Adipocyte (in vitro differentiated cells): Measurements from ENCODE around the gene UCKL1.
A peak's percentile ranks its signal among the peaks of the same experiment; 100 is the strongest.
"Not testable (repeated sequence)": the region's sequence is repeated elsewhere in the genome, so short reads cannot be mapped to it uniquely, and the experiment has no call there.

Experiments
- DNase-seq: peaks from one replicate; pipeline ENCODE4 v3.0.0-alpha.2; 2015; ENCODE audit warnings: low read depth
- H3K27me3 ChIP-seq: replicated peaks from 2 replicates; pipeline ENCODE4 v1.7.0; 2013; ENCODE audit warnings: mild to moderate bottlenecking, low read length, moderate library complexity; ENCODE audit not compliant: control insufficient read depth, insufficient read depth
- H3K36me3 ChIP-seq: 2 replicates; pipeline ENCODE4 v1.7.0; 2013; ENCODE audit warnings: low read length, mild to moderate bottlenecking, moderate library complexity; ENCODE audit not compliant: control insufficient read depth, insufficient read depth, severe bottlenecking
- H3K4me1 ChIP-seq: 2 replicates; pipeline ENCODE4 v1.7.0; 2013; ENCODE audit warnings: mild to moderate bottlenecking, low read length, moderate library complexity; ENCODE audit not compliant: control insufficient read depth, insufficient read depth
- H3K4me3 ChIP-seq: 2 replicates; pipeline ENCODE4 v1.7.0; 2013; ENCODE audit warnings: mild to moderate bottlenecking, low read length, moderate library complexity
- H3K9ac ChIP-seq: 2 replicates; pipeline ENCODE4 v1.7.0; 2013; ENCODE audit warnings: mild to moderate bottlenecking, low read length, moderate library complexity
- H3K9me3 ChIP-seq: 2 replicates; pipeline ENCODE4 v1.7.0; 2013; ENCODE audit warnings: mild to moderate bottlenecking, low read length, moderate library complexity; ENCODE audit not compliant: control insufficient read depth

The UCKL1 gene

GRCh38 chr20:63963348-63963741 lies 7.1 kb upstream of the UCKL1 start:
- Histone ChIP-seq H3K27me3 (no peaks in the 10 kb centered on the region), H3K9ac (no peak overlapping the region), H3K9me3 (no peaks in the 10 kb centered on the region), H3K4me3 (no peak overlapping the region), H3K4me1 (peaks cover 8% of the 10 kb centered on the region), H3K36me3 (peaks cover 66% of the 10 kb centered on the region)
- no peak for DNase-seq

- Histone ChIP-seq H3K27me3 (no peaks in the 10 kb centered on the region), H3K36me3 (peaks cover 66% of the 10 kb centered on the region), H3K9me3 (no peaks in the 10 kb centered on the region), H3K4me3 (no peak overlapping the region), H3K9ac (no peak overlapping the region), H3K4me1 (peaks cover 11% of the 10 kb centered on the region)
- DNase-seq = no peak
These were observed 6.5 kb upstream of the UCKL1 start for GRCh38 chr20:63962426-63963347.

- no peak overlapping the region for H3K4me3 ChIP-seq
- no peaks in the 10 kb centered on the region for H3K27me3 ChIP-seq
- no peak for DNase-seq
- H3K9ac ChIP-seq = no peak overlapping the region
- peaks cover 18% of the 10 kb centered on the region for H3K4me1 ChIP-seq
- no peaks in the 10 kb centered on the region for H3K9me3 ChIP-seq
- H3K36me3 ChIP-seq = peaks cover 59% of the 10 kb centered on the region
These were observed 5.6 kb upstream of the UCKL1 start for GRCh38 chr20:63961664-63962425.

- H3K9ac ChIP-seq, DNase-seq, H3K4me3 ChIP-seq, H3K27me3 ChIP-seq, H3K9me3 ChIP-seq: not testable (repeated sequence)
- H3K4me1 ChIP-seq = peaks cover 21% of the 10 kb centered on the region
- peaks cover 50% of the 10 kb centered on the region for H3K36me3 ChIP-seq
These were observed 4.7 kb upstream of the UCKL1 start for GRCh38 chr20:63960654-63961621.

- H3K4me3 ChIP-seq = no peak overlapping the region
- H3K36me3 ChIP-seq = peaks cover 50% of the 10 kb centered on the region
- H3K9ac ChIP-seq = no peak overlapping the region
- no peaks in the 10 kb centered on the region for H3K27me3 ChIP-seq
- no peak for DNase-seq
- peaks cover 26% of the 10 kb centered on the region for H3K4me1 ChIP-seq
- no peaks in the 10 kb centered on the region for H3K9me3 ChIP-seq
These were observed 3.5 kb upstream of the UCKL1 start for GRCh38 chr20:63959699-63960075.

DNA sequence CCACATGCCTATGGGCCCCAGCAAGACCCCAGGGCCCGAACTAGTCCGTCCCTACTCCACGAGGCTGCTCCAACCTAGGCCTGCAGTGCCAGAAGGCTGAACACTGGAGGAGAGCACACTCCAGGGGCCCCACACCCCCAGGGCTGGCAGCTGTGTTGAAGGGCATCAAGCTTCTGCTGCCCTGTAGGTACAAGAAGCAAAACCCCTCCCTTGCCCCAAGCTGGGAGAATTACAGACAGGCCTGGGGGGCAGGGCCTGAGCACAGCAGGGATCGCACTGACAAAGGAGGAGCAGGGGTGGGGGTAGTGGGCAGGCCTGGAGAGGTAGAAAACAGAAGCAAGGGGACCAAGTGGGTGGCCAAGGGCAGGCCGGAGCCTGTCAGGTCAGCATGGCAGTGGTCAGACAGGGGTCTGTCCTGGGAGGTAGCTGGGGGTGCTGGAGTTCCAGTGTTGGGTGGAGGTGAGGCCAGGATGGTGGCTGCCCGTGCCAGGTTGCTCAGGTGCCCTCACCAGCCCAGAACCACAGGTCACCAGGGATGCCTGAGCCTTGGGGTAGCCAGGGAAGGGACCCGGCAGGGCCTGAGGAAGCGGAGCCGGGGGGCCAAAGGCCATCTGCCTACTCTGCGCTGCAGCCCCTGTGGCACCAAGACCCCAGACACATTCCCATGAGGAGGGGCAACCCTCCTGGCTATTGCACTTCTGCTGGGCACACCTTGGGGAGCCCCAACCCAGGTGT lies 2.9 kb upstream of the UCKL1 start:
- no peak overlapping the region for H3K9ac ChIP-seq
- peaks cover 32% of the 10 kb centered on the region for H3K4me1 ChIP-seq
- no peak overlapping the region for H3K4me3 ChIP-seq
- H3K36me3 ChIP-seq = peaks cover 45% of the 10 kb centered on the region
- H3K9me3 ChIP-seq = no peaks in the 10 kb centered on the region
- DNase-seq = no peak
- H3K27me3 ChIP-seq = no peaks in the 10 kb centered on the region

GRCh38 chr20:63958471-63958870 lies 2.3 kb upstream of the UCKL1 start:
- DNase-seq = no peak
- Histone ChIP-seq H3K9me3 (no peaks in the 10 kb centered on the region), H3K4me1 (peaks cover 38% of the 10 kb centered on the region), H3K36me3 (peaks cover 38% of the 10 kb centered on the region), H3K27me3 (no peaks in the 10 kb centered on the region), H3K9ac (no peak overlapping the region), H3K4me3 (no peak overlapping the region)

DNA sequence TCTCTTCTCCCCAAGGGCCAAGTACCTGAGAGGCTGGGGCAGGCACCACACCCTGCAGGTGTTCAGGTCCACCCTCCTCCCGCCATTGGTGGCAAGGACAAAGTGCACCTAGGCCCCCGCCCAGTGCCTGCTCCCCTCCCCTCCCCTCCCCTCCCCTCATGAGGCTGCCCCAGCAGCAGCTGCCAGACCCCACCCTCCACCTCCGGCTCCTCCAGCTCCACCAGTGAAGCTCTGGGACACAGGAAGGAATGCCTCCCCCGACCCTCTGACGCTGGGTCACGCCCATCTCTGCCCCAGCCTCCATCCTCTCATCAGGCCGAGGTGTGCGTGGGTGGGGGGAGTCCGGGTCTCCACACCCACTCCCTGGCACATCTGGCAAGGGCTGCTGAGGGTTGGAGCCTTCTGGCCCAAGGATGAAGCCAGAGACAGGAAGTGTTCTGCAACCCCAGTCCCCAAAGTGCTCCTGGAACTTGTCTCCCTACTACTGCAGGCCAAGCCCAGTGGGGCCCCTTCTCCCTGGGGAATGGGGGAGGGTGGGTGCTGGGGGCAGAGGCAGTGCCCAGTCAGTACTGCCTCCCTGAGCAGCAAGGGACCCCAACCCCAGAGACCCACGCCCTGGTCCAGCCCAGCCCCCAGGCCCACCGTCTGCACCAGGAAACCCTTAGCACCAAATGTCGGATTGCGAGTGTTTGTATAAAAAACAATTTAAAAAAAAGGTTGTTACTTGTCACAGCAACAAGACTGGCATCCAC lies 1.6 kb upstream of the UCKL1 start:
- no peaks in the 10 kb centered on the region for H3K27me3 ChIP-seq
- peaks cover 33% of the 10 kb centered on the region for H3K36me3 ChIP-seq
- H3K9me3 ChIP-seq = no peaks in the 10 kb centered on the region
- peak overlapping the region; percentile 85 for H3K4me3 ChIP-seq
- H3K4me1 ChIP-seq = peaks cover 38% of the 10 kb centered on the region
- DNase-seq = no peak
- peak overlapping the region; percentile 86 for H3K9ac ChIP-seq

DNA sequence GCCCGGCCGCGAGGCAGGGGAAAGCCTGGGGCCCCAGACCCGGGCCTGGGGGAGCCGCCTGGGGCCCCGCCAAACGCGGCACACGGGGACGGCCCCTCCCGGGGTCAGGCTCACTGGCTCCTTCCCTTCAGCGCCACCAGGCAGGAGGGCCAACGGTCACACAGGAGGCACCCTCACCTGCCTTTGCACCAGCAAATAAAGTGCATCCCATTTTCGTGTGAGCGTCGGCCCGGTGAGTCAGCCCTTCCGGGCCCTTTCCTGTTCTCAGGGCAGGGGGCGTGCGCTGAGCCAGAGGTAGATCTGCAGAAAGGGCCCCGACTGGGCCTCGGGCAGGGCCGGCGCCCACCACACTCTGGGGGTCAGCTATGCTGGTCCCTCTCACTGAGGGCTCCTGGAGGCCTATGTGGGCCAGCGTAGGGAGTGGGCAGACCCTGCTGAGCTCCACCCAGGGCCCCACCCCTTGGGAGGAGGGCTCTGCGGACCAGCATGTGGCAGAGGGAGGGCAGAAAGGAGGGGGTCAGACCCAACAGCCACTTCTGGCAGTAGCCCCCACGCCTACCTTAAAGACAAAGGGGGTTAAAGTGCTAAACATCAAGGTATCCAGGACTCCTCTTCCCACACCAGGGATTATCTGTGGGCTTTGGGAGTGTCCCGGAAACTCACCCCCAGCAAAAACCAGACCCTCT lies 931 bp upstream of the UCKL1 start:
- peak; percentile 75 for DNase-seq
- Histone ChIP-seq H3K4me3 (peak overlapping the region; percentile 85), H3K9me3 (no peaks in the 10 kb centered on the region), H3K27me3 (no peaks in the 10 kb centered on the region), H3K36me3 (peaks cover 26% of the 10 kb centered on the region), H3K4me1 (peaks cover 38% of the 10 kb centered on the region), H3K9ac (peak overlapping the region; percentile 86)
